GM19372 (cell line): Measurements from ENCODE around the gene PARN.

Source experiments
- ATAC-seq: cut with Tn5 transposase; IDR thresholded peaks from one replicate; pipeline ENCODE4 v1.9.1; 2021; ENCODE audit warnings: mild to moderate bottlenecking, low read depth, moderate library complexity; ENCODE audit not compliant: unreplicated experiment

The PARN gene

GRCh38 chr16:14502256-14502875, 127.7 kb downstream of the PARN start:
- ATAC-seq, result no peak

- ATAC-seq, result no peak
Measured at GRCh38 chr16:14501331-14502255, 128.5 kb downstream of the PARN start.

GRCh38 chr16:14500791-14501190, 129.3 kb downstream of the PARN start:
- ATAC-seq, result no peak

GRCh38 chr16:14499110-14499509, 130.9 kb downstream of the PARN start:
- ATAC-seq, result no peak

GRCh38 chr16:14497245-14498082, 132.6 kb downstream of the PARN start:
- ATAC-seq, result no peak

GRCh38 chr16:14496786-14497185, 133.3 kb downstream of the PARN start:
- no peak for ATAC-seq

GRCh38 chr16:14496047-14496770, 133.9 kb downstream of the PARN start:
- no peak for ATAC-seq

GRCh38 chr16:14495213-14496046, 134.6 kb downstream of the PARN start:
- no peak for ATAC-seq

- ATAC-seq, result no peak
Measured at GRCh38 chr16:14494396-14494966, 135.6 kb downstream of the PARN start.

- no peak for ATAC-seq
Measured at GRCh38 chr16:14493791-14494190, 136.3 kb downstream of the PARN start.

- ATAC-seq, result no peak
Measured at GRCh38 chr16:14492614-14493013, 137.4 kb downstream of the PARN start.

GRCh38 chr16:14491861-14492529, 138.1 kb downstream of the PARN start:
- ATAC-seq, result no peak

GRCh38 chr16:14490235-14490634, 139.8 kb downstream of the PARN start:
- no peak for ATAC-seq

- no peak for ATAC-seq
Measured at GRCh38 chr16:14489460-14489859, 140.6 kb downstream of the PARN start.

GRCh38 chr16:14487579-14487978, 142.5 kb downstream of the PARN start:
- ATAC-seq, result no peak

GRCh38 chr16:14486520-14487303, 143.3 kb downstream of the PARN start:
- ATAC-seq, result no peak

- no peak for ATAC-seq
Measured at GRCh38 chr16:14485811-14486519, 144.1 kb downstream of the PARN start.
